HEK293 (cell line): Measurements from ENCODE around the gene MYO15B.

Experiments
- SETDB1 ChIP-seq: IDR thresholded peaks from one replicate; pipeline ENCODE4 v1.6.1; 2017; ENCODE audit warnings: mild to moderate bottlenecking, low read length, moderate library complexity, mixed read lengths; ENCODE audit not compliant: insufficient read length
- YY1 ChIP-seq: fragments of 450-650 bp; formaldehyde crosslinking; IDR thresholded peaks from 2 replicates; pipeline ENCODE4 v1.5.1; 2018; ENCODE audit warnings: missing biosample characterization, missing genetic modification characterization
- ZNF114 ChIP-seq: fragments of 450-650 bp; formaldehyde crosslinking; IDR thresholded peaks from 2 replicates; pipeline ENCODE4 v1.5.0; 2017; ENCODE audit warnings: missing biosample characterization, missing genetic modification characterization
- ZNF211 ChIP-seq: fragments of 450-650 bp; formaldehyde crosslinking; IDR thresholded peaks from 2 replicates; pipeline ENCODE4 v1.5.1; 2016; ENCODE audit warnings: low read depth, missing biosample characterization, missing genetic modification characterization
- ZNF223 ChIP-seq: fragments of 450-650 bp; formaldehyde crosslinking; IDR thresholded peaks from 2 replicates; pipeline ENCODE4 v1.5.1; 2016; ENCODE audit warnings: missing biosample characterization, missing genetic modification characterization
- ZNF416 ChIP-seq: fragments of 450-650 bp; formaldehyde crosslinking; IDR thresholded peaks from 2 replicates; pipeline ENCODE4 v1.5.1; 2016; ENCODE audit warnings: missing biosample characterization, missing genetic modification characterization
- ZNF747 ChIP-seq: fragments of 450-650 bp; formaldehyde crosslinking; IDR thresholded peaks from 2 replicates; pipeline ENCODE4 v1.5.1; 2016; ENCODE audit warnings: missing biosample characterization, missing genetic modification characterization
- ZSCAN23 ChIP-seq: fragments of 450-650 bp; formaldehyde crosslinking; IDR thresholded peaks from 2 replicates; pipeline ENCODE4 v1.5.1; 2016; ENCODE audit warnings: missing biosample characterization, missing genetic modification characterization
- TF ChIP-seq, protein P1 (sequence below): fragments of 450-650 bp; formaldehyde crosslinking; IDR thresholded peaks from 2 replicates; pipeline ENCODE4 v1.5.1; 2016; ENCODE audit warnings: missing biosample characterization, missing genetic modification characterization
- TF ChIP-seq, protein P2 (sequence below): fragments of 450-650 bp; formaldehyde crosslinking; IDR thresholded peaks from 2 replicates; pipeline ENCODE4 v1.5.1; 2017; ENCODE audit warnings: missing biosample characterization, missing genetic modification characterization
- TF ChIP-seq, protein P3 (sequence below): fragments of 450-650 bp; formaldehyde crosslinking; IDR thresholded peaks from 2 replicates; pipeline ENCODE4 v1.5.1; 2017; ENCODE audit warnings: missing biosample characterization, missing genetic modification characterization
- TF ChIP-seq, protein P4 (sequence below): fragments of 450-650 bp; formaldehyde crosslinking; IDR thresholded peaks from 2 replicates; pipeline ENCODE4 v1.5.1; 2016; ENCODE audit warnings: missing biosample characterization, missing genetic modification characterization

DNA sequence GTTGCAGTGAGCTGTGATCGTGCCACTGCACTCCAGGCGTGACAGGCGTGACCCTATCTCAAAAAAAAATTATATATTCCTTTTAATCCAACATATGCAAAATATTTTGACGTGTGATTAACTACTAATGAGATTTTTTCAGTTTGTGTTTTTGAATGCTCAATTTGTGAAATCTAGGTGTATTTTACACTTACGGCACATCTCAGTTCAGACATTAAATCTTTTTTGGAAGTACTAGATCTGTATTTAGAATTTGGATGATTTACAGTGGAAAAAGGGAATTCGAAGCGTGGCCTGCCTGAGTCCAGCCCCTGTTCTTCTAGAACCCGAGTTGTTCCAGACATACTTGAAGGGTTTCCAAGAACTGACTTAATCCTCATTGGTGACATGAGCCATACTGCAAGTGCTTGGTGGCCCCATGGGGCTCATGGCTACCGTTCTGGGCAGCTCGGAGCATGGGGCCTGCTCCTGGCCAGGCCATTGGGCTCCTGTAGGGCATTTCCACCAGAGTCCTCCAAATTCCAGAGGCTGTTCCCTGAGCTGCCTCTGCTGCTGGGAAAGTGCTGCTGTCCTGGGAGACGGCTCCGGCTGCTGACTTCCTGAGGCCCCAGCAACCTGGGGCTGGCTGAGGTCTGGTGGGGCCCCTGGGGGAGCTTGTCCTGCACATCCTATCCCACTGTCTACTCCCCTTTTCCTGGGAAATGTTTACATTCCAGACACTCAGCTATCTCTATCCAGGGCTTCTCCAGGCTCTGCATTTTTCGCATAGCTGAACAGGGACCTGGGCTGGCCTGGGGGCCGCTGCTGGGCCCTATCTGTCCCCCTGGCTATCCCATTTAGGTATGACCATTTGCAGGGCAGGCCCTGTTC lies 34.9 kb upstream of the MYO15B start:
- TF ChIP-seq, protein P1, sequence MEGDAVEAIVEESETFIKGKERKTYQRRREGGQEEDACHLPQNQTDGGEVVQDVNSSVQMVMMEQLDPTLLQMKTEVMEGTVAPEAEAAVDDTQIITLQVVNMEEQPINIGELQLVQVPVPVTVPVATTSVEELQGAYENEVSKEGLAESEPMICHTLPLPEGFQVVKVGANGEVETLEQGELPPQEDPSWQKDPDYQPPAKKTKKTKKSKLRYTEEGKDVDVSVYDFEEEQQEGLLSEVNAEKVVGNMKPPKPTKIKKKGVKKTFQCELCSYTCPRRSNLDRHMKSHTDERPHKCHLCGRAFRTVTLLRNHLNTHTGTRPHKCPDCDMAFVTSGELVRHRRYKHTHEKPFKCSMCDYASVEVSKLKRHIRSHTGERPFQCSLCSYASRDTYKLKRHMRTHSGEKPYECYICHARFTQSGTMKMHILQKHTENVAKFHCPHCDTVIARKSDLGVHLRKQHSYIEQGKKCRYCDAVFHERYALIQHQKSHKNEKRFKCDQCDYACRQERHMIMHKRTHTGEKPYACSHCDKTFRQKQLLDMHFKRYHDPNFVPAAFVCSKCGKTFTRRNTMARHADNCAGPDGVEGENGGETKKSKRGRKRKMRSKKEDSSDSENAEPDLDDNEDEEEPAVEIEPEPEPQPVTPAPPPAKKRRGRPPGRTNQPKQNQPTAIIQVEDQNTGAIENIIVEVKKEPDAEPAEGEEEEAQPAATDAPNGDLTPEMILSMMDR (tag by site-specific recombination): no peak
- TF ChIP-seq, protein P2, sequence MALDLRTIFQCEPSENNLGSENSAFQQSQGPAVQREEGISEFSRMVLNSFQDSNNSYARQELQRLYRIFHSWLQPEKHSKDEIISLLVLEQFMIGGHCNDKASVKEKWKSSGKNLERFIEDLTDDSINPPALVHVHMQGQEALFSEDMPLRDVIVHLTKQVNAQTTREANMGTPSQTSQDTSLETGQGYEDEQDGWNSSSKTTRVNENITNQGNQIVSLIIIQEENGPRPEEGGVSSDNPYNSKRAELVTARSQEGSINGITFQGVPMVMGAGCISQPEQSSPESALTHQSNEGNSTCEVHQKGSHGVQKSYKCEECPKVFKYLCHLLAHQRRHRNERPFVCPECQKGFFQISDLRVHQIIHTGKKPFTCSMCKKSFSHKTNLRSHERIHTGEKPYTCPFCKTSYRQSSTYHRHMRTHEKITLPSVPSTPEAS (tag by site-specific recombination): no peak
- TF ChIP-seq YY1 (tag by site-specific recombination): no peak
- TF ChIP-seq ZSCAN23 (tag by site-specific recombination): no peak
- TF ChIP-seq ZNF211 (tag by site-specific recombination): no peak
- TF ChIP-seq ZNF114 (tag by site-specific recombination): no peak
- TF ChIP-seq, protein P3, sequence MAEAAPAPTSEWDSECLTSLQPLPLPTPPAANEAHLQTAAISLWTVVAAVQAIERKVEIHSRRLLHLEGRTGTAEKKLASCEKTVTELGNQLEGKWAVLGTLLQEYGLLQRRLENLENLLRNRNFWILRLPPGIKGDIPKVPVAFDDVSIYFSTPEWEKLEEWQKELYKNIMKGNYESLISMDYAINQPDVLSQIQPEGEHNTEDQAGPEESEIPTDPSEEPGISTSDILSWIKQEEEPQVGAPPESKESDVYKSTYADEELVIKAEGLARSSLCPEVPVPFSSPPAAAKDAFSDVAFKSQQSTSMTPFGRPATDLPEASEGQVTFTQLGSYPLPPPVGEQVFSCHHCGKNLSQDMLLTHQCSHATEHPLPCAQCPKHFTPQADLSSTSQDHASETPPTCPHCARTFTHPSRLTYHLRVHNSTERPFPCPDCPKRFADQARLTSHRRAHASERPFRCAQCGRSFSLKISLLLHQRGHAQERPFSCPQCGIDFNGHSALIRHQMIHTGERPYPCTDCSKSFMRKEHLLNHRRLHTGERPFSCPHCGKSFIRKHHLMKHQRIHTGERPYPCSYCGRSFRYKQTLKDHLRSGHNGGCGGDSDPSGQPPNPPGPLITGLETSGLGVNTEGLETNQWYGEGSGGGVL (tag by site-specific recombination): no peak
- TF ChIP-seq, protein P4, sequence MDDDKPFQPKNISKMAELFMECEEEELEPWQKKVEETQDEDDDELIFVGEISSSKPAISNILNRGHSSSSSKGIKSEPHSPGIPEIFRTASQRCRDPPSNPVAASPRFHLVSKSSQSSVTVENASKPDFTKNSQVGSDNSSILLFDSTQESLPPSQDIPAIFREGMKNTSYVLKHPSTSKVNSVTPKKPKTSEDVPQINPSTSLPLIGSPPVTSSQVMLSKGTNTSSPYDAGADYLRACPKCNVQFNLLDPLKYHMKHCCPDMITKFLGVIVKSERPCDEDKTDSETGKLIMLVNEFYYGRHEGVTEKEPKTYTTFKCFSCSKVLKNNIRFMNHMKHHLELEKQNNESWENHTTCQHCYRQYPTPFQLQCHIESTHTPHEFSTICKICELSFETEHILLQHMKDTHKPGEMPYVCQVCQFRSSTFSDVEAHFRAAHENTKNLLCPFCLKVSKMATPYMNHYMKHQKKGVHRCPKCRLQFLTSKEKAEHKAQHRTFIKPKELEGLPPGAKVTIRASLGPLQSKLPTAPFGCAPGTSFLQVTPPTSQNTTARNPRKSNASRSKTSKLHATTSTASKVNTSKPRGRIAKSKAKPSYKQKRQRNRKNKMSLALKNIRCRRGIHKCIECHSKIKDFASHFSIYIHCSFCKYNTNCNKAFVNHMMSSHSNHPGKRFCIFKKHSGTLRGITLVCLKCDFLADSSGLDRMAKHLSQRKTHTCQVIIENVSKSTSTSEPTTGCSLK: no peak
- TF ChIP-seq ZNF747: no peak
- no peak for TF ChIP-seq ZNF416 (tag by site-specific recombination)
- TF ChIP-seq ZNF223: no peak
- TF ChIP-seq SETDB1: no peak
